Left lung (tissue), 10 donors: ENCODE results near the gene DZIP1L. TPM values are rescaled to one million over a fixed set of nuclear protein-coding genes. Genes with fewer than 3 reads are reported as not detected.

Source experiments
- ATAC-seq: fragments of 200-7000 bp; cut with Tn5 transposase; one replicate; pipeline ENCODE4 v1.9.1; 2020; ENCODE audit warnings: moderate library complexity
- DNase-seq, 4 donors: peaks; one replicate each; pipeline ENCODE4 v3.0.0-alpha.2; 2013 to 2020
- H3K27ac ChIP-seq, 2 donors: fragments of 200-600 bp; sonication (generic) in 1 of 2; one replicate each; pipeline versions ENCODE4 v1.5.0 to v1.8.0; 2020 to 2021
- H3K27me3 ChIP-seq, 2 donors: fragments of 200-600 bp; sonication (generic) in 1 of 2; one replicate each; pipeline versions ENCODE4 v1.5.0 to v1.8.0; 2020 to 2021
- H3K36me3 ChIP-seq, 2 donors: fragments of 200-600 bp; sonication (generic) in 1 of 2; one replicate each; pipeline versions ENCODE4 v1.5.0 to v1.8.0; 2020 to 2021
- H3K4me1 ChIP-seq, 2 donors: fragments of 200-600 bp; one replicate each; pipeline ENCODE4 v1.8.0; 2021
- H3K4me3 ChIP-seq, 2 donors: fragments of 200-600 bp; sonication (generic) in 1 of 2; one replicate each; pipeline versions ENCODE4 v1.5.0 to v1.8.0; 2020 to 2021; ENCODE audit warnings: mild to moderate bottlenecking in 1 of 2
- H3K9me3 ChIP-seq, 2 donors: fragments of 200-600 bp; sonication (generic) in 1 of 2; one replicate each; pipeline versions ENCODE4 v1.5.0 to v1.8.0; 2020 to 2021
- CTCF ChIP-seq, 2 donors: fragments of 200-600 bp; sonication (generic) in 1 of 2; IDR thresholded peaks; one replicate each; pipeline versions ENCODE4 v1.5.0 to v1.8.0; 2021; ENCODE audit warnings: antibody characterized with exemption in 2 of 2
- intact Hi-C, 2 donors: fragments of 100-400 bp; cut with DNase I; formaldehyde crosslinking; loops; one replicate each; pipeline versions ENCODE4 v1.11.2 to v1.14.2; 2022
- polyA plus RNA-seq, 6 donors: library from polyadenylated mRNA; unstranded; fragments of 120-200 nt; gene quantifications; one replicate each; pipeline ENCODE4 v1.2.1, GENCODE V29; 2013; ENCODE audit not compliant: insufficient read length in 6 of 6
- total RNA-seq, 2 donors: library from RNA; stranded (reverse); fragmentation: NEBNext Ultra II Directional; extraction: Animal tissue kit (Norgen Biotek cat#: 25700); gene quantifications; one replicate each; pipeline ENCODE4 v1.2.1, GENCODE V29; 2021
- donor health status: DM: no; HTN: yes; CAD: no.
- donor health status: DM: no; HTN: no; CAD: no.

The DZIP1L gene
- total and polyA plus RNA-seq, 8 donors = 14.0 to 24.2 (median 19.7) TPM

DNA sequence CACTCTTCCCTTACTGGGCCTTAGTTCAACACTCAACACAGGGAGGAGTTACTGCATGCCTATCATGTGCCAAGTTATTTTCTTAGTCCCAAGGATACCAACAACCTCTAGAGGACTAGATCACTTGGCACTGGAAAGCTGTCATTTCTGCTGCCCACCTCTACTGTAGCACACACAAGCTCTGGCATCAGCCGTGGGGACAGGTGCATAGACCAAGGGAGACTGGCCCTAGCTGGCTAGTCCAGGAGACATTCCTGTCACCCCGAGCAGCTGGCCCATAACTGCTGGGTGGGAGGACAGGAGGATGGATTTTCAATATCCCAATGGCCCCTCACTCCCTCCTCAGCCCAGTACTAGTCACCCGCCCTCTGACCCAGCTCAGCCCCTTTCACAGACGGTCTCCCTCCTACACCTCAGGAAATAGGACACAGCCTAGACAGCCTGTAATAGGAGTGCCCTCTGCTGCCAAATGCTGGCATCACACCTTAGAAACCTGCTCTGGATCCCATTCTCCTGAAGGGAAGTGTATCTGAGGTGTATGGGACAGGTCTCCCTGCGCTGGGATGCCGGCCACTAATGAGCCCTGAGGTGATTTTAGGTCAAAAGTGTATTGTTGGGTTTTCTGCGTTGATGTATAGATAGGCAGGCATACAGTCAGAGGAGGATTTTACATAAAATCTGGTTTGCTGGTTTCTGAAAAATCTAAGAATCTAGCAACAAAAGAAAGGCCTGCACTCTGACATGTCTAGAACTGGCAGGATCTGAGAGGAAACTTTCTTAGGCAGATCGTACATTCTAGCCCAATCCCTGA is 3.4 kb upstream of the DZIP1L start:
- peaks cover 6 to 18% of the 10 kb centered on the region in 2 donors for H3K4me1 ChIP-seq
- H3K27me3 ChIP-seq = no peaks in the 10 kb centered on the region
- H3K36me3 ChIP-seq = no peaks in the 10 kb centered on the region
- no peak overlapping the region for H3K27ac ChIP-seq
- intact Hi-C loops = loop anchor here in 1 of 2 donors (5.0 kb wide), 1 partner anchor 52 kb away; no protein-coding TSS in a partner anchor
- peak; percentile 74 for ATAC-seq
- peak; percentile 78 for TF ChIP-seq CTCF (IDR thresholded peaks at IDR 0.05)
- H3K9me3 ChIP-seq = no peaks in the 10 kb centered on the region
- no peak overlapping the region for H3K4me3 ChIP-seq
- DNase-seq = peak in 3 of 4 donors; percentile 39 to 71 (median 69)

DNA sequence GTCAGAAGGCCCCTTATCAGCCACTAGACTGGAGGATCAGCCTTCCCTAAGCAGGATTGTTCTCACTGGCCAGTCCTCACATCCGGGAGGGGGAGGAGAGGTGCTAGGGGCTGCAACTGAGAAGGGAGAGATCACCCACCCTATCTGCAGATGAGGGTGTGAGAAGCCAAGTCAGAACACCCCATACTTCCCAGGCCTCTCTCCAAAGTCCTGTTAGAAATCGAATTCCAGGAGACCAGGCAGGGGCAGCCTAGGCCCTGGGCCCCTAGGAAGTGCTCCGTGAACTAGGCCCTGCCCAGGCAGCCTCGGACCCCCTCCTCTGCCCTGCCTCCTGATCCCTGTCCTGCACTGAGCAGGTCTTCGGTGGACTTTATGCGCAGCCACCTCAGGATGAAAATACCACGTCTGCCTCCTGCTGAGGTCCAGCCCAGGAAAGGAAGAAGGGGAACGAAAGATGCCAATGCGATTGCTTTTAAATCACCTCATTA is 933 bp downstream of the DZIP1L start:
- peak overlapping the region; percentile 78 to 90 for H3K27ac ChIP-seq
- intact Hi-C loops = no loop called here
- H3K9me3 ChIP-seq = no peaks in the 10 kb centered on the region
- peak overlapping the region; percentile 66 to 81 for H3K4me3 ChIP-seq
- ATAC-seq (no peak), DNase-seq (peak in 2 of 4 donors; percentile 25 to 26)
- no peaks in the 10 kb centered on the region for H3K36me3 ChIP-seq
- no peaks in the 10 kb centered on the region for H3K27me3 ChIP-seq
- peaks cover 6 to 25% of the 10 kb centered on the region in 2 donors for H3K4me1 ChIP-seq
- TF ChIP-seq CTCF (IDR thresholded peaks at IDR 0.05) = no peak

DNA sequence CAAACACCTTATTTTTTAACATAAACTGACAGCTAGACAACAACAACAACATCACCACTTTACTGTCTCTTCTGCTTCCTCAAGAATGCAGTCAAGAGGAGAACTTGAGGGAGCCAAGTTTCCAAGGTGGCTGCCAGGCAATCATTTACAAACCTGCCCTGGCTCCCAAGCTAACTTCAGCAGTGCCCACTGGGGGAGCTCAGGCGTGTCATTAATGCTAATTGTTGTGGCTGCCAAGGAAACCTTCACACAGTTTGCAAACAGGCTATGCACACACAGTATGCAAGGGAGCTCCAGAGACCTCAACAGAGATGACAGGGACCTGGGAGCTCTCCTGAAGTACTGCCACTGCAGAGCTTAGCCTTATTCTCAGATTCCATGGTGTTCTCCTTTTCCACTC is 2.1 kb downstream of the DZIP1L start:
- Histone ChIP-seq H3K4me1 (peaks cover 6 to 17% of the 10 kb centered on the region in 2 donors), H3K36me3 (no peaks in the 10 kb centered on the region), H3K4me3 (no peak overlapping the region), H3K9me3 (no peaks in the 10 kb centered on the region), H3K27me3 (no peaks in the 10 kb centered on the region), H3K27ac (no peak overlapping the region)
- intact Hi-C loops = no loop called here
- ATAC-seq = no peak
- DNase-seq = peak in 1 of 4 donors; percentile 36
- no peak for TF ChIP-seq CTCF (IDR thresholded peaks at IDR 0.05)

DNA sequence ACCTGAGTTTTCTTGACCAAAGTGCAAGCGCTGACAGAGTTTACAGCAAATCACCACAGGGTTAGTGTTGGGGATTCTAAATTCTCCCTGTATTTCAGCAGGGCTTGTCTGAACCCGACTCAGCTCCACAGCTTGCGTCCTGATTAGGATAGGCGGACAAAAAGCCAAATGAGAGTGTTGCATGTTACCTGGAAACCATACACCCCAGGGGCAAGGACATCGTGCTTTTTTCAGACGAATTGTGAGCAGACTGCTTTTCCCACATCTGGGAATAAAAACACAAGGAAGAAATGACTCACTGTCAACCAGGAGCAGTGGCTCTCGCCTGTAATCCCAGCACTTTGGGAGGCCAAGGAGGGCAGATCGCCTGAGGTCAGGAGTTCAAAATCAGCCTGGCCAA is 3.0 kb downstream of the DZIP1L start:
- Histone ChIP-seq H3K27ac (no peak overlapping the region), H3K4me1 (peaks cover 6 to 17% of the 10 kb centered on the region in 2 donors), H3K27me3 (no peaks in the 10 kb centered on the region), H3K4me3 (no peak overlapping the region), H3K9me3 (no peaks in the 10 kb centered on the region), H3K36me3 (no peaks in the 10 kb centered on the region)
- DNase-seq = no peak
- no peak for TF ChIP-seq CTCF (IDR thresholded peaks at IDR 0.05)
- intact Hi-C loops = no loop called here
- ATAC-seq = no peak

DNA sequence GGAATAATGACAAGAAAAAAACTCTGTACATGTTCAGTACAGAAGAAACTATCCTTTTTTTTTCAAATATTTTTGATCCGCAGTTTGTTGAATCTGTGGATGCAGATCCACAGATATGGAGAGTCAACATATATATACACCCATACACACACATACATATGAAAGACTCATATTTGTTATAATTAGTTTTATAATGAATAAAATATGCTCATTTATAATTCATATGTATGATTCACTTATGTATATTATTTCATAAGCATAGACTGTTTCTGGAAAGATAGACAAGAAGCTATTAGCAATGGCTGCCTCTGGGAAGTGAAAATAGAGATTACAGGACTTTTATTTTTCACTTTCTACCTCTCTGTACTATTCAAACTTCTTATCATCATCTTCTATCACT is 9.8 kb downstream of the DZIP1L start:
- Histone ChIP-seq H3K27ac (no peak overlapping the region), H3K9me3 (no peaks in the 10 kb centered on the region), H3K4me3 (no peak overlapping the region), H3K36me3 (peaks cover 0 to 24% of the 10 kb centered on the region in 2 donors), H3K4me1 (no peaks in the 10 kb centered on the region), H3K27me3 (no peaks in the 10 kb centered on the region)
- intact Hi-C loops = no loop called here
- no peak for TF ChIP-seq CTCF (IDR thresholded peaks at IDR 0.05)
- DNase-seq (no peak), ATAC-seq (no peak)
